ENCODE results near the gene DAZL.
"Not testable (repeated sequence)": the region's sequence is repeated elsewhere in the genome, so short reads cannot be mapped to it uniquely, and the experiment has no call there.

DAZL gene

DNA sequence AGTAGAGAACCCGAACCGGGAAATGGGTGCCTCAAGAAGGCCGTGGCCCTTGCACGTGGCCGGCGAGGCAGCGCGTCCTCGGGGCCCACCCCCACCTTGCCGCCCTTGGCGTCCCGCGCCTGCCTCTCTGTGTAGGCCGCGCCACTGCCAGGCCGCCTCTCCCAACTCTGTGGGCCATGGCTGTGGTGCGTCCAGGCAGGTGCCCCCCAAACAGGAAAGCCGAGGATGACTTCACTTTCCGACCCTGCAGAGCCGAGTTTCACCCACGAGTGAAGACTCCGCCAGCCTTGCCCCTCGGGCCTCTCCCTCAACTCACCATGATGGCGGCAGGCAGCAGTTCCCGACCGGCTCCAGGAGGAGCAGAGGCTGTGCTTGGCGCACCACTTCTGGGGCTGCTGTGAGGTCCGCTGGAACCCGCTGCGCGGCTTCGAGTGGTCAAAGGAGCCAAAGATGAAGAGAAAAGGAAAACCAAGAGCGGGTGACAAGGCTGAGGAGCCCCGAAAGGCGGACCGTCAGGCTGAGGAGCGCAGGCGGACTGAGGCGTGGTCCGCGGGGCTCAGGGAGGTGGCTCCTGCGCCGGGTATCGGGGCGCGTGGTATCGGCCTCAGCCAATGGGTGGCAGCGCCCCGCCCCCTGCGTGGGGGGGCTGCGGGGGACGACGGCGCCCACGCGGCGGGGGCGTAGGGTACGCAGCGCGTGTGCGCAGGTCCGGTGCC, at the start of gene DAZL:
TSS of gene DAZL (minus strand) at position 537 of the 716 bp plus-strand sequence. CDS start at position 319, 218 bp downstream.
- no peak for DNase-seq

- no peak for DNase-seq
These were observed 49.8 kb upstream of the DAZL start for GRCh38 chr3:16654976-16655375.

DNA sequence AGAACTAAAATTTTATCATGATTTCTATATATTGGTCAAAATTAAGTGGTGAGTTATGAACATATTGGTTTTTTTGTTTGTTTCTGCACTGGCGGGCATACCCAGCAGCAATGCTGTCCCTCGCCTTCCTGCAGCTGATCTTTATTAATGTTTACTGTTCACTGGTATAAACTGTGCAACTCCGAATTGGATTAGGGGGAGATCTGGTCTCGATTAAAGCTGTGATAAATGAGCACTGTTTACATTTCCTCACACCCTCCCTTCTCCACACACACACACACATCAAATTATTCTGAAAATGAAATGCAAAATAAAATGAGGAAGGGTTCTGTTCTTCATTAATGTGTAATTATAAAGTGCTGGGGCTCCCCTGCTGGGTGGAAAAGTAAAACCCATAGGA, 48.5 kb upstream of the DAZL start:
- no peak for DNase-seq

- DNase-seq: no peak
These were observed 42.4 kb upstream of the DAZL start for GRCh38 chr3:16647668-16648067.

DNA sequence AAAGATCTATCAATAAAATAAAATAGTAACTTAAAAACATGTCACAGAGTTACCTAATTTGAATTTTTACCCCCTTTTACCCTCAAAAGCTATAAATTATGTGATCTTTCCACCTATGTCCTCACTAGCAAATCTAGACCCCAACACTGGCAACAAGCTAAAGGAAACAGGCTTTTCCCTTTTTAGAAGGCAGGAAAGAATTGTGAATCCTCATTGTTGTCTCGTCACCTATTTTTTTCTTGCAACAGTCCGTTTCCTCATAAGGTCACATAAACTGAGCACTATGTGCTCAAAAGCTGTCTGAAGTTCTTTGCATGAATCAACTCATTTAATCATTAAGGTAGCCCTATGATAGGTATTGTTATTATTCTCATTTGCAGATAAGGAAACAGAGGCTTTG, 34.6 kb upstream of the DAZL start:
- DNase-seq: no peak

GRCh38 chr3:16633948-16634347, 28.7 kb upstream of the DAZL start:
- no peak for DNase-seq

DNA sequence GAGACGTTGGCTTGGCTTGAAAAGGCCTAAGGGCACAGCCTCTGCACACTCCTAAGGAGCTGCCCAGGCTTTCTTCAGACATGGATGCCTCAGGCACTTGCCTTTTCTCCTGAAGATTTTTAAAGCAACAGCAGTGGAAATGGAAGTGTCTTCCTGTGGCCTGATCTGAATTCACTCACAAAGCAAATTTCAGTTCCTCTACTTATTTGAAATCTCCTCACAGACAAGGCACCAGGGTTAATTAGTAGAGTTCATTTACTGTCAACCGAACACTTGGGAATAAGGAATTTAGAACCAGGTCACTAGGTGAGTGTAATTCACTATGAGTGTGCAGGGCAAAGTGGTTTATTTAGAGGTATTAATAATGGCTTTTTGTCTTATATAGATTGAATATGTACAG, 27.2 kb upstream of the DAZL start:
- DNase-seq: no peak

GRCh38 chr3:16618721-16619120, 13.5 kb upstream of the DAZL start:
- DNase-seq: no peak

DNA sequence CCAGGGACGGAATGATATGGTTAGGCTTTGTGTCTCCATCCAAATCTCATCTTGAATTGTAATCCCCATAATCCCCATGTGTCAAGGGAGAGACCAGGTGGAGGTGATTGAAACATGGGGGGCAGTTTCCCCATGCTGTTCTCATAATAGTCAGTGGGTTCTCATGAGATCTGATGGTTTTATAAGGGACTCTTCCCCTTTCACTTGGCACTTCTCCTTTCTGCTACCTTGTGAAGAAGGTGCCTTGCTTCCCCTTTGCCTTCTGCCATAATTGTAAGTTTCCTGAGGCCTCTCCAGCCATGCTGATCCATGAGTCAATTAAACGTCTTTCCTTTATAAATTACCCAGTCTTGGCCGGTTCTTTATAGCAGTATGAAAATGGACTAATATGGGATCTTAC, 11.9 kb upstream of the DAZL start:
- not testable (repeated sequence) for DNase-seq

GRCh38 chr3:16616083-16616482, 10.9 kb upstream of the DAZL start:
- no peak for DNase-seq

DNA sequence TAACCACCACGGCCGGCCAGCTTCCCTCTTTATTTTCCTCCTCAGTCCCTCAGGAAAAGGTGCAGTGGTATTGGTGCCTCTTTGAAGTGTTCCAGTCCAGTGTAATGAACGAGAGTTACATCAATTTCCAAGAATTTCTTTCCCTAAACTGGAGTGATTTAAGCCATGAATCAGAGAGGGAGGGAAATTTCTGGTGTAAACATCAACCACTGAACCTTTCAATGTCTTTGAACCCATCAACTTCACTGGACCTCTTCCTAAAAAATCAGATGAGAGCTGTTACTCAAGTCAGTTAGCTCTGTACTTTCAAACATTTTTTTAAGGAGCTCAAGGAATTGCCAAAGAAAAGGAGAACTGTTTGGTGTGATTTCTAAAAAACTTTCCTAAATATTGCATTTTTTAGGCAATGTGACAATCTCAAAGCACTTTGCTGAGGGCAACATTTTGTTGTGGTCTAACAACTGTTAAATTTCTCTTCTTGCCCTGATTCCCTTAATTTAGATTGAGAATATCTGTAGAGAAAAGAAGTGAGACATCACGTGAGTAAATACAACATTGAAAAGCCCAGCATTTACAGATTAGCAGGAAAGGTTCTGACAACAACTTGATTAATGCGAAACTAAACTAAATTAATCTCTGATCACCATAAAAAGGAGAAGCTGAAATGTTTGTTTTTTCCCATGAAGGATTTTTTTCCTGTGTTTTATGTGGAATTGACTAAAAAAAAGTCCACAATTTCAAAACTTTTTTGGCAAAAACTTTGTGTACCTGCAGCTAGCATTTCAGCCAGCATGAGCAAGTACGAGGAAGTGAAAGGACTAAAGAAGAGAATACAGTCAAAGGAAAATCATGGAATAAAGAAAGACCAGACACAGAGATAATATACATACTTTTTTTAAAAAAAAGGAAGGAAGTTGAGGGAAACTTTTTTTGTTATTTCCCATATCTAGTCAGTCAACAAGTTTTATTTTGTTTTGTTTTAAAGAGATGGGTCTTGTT, 9.1 kb upstream of the DAZL start:
- no peak for DNase-seq

- no peak for DNase-seq
These were observed 4.8 kb upstream of the DAZL start for GRCh38 chr3:16609927-16610580.

DNA sequence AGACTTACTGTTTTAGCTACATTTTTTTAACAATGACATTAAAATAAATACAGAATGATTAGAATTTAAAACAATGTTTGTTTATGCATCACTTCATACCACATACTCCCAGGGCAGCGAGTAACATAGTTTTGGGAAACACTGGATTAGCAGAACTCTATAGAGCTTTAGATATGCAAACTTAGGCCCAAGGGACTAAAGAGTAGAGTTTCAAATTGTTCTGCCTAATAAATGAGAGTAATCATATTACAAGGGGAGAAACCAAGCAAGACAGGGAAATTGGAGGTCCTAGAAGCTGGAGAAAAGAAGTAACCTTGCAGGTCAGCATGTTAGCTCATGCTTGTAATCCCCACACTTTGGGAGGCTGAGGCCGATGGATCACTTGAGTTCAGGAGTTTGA, 3.6 kb upstream of the DAZL start:
- no peak for DNase-seq

GRCh38 chr3:16607718-16608117, 2.5 kb upstream of the DAZL start:
- DNase-seq: no peak

DNA sequence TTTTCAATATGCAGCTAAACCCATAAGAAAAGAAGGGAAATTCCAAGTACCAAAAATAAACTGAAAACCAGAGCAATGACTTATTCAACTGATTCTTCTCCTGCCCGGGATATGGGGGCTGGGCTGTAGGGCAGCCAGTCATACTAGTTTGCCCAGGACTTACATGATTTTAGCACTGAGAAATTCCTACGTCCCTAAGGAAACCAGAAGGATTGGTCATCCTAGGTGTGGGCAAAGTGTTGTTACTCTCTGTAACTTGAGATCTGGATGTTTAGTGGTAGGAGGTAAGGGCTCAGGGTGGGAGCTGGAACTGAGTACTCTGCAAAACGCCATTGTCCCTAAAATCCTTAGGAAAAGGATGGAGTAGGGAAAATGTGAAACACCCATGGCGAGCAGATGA, 1.2 kb upstream of the DAZL start:
- no peak for DNase-seq

DNA sequence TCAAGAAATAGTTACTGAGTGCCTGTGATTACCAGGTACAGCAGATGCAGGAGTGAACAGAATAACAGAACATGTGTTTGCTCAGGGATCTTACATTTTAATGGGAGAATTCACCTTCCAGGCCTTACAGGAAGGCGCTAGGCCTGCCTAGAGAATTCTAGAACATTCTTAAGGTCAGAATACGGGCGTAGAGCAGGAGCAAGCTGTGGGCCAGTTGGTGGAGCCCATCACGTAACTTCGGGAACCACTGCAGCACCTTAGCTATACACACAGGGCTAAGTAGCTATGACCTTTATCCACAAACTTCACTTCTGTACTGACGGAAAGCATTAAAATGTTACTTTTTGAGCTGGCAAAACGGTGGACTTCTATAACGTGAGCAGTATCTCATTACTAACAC, 743 bp upstream of the DAZL start:
- no peak for DNase-seq

DNA sequence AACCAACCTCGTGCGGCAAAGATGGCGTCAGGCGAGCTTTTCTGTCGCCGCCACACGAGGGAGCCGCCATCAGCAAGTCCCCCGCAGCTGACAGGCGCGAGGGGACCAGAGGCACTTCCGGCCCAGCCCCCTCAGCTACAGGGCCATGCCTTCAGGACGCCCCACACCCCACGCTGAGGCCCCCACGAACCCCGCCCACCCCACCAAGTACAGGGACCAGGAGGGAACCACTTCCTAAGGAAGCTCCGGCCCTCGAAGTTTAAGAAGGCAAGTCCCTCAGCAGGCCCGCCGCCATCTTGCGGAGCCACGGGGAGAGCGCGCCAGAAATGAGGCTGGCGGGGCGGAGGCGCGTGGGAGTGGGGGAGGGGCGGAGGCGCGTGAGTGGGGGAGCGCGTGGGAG, 790 bp downstream of the DAZL start:
- no peak for DNase-seq

GRCh38 chr3:16601537-16602005, 3.7 kb downstream of the DAZL start:
- no peak for DNase-seq

- DNase-seq: peak; percentile 85
These were observed 4.3 kb downstream of the DAZL start for GRCh38 chr3:16600780-16601536.

DNA sequence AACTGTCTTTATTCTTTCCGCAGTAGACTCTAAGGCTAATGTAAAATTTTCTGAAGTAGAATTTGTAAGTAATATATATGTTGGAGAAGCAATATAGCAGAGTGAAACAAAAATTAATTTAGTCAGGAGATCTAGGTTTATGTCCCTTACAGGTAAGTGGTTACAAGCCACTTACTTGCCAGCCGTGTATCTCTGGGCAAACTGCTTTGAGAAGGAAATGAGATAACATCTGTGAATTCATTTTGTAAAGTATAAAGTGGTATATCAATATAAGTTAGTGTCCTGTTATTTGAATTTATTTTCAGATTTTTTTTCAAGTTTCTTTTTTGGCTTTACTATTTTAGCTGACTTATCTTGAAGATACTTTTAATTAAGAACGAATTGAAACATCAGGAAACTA, 5.5 kb downstream of the DAZL start:
- no peak for DNase-seq

DNA sequence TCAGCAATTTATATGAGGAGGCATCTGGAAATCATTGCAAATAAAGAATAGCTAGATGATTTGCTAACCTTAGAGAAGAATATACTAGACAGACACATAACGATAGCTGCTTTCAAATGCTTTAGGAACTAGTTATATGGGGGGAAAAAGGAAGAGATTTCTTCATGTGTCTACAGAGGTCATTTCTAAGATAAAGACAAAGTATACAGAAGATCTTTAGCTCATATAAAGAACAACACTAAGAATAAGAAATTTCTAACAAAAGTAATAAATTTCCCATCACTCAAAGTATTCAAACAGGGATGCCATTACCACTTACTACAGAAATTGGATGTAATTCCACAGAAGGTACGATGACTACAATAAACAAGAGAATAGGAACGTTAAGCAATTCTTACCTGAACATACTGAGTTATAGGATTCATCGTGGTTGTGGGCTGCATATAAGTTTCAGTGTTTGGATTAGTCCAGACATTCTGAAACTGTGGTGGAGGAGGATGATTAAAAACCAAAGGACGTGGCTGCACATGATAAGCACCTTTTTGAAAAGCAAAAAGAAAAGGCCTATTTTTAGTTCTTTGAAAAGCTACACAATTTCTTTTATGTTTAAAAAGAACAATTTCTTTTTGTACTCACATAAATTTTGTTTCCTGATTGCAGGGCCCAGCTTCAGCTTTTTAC, 8.7 kb downstream of the DAZL start:
- no peak for DNase-seq

DNA sequence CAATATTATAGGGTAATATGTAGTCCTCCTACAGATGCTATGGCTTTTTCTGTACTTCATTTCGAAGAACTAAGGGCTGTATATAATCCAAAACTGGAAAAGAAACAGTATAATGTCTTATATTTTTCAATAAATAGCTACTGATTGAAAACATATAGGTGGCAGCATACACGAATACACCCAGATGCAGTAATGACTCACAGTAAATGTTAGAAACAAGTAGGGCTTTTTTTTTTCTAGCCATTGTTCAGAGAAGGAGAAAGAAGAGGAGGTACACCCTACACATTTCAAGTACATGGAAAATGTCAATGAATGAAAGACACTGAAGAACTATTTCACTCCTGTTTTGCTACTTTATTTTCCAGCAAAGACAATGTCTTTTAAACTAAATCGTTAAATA, 9.4 kb downstream of the DAZL start:
- DNase-seq: no peak

All from activated CD8-positive, alpha-beta memory T cell treated with anti-CD3 and anti-CD28 coated beads, Interleukin-2, amount 50 U/mL, for 4 hours (primary cell).